ENCODE measurements around the gene HELZ.

The HELZ gene

GRCh38 chr17:67239597-67239996 lies 5.4 kb downstream of the HELZ start:
- FAIRE-seq (no peak), DNase-seq (ENCODE audit: insufficient read length, low spot score) (no peak)

- DNase-seq (ENCODE audit: insufficient read length, low spot score) (no peak), FAIRE-seq (no peak)
These were observed 6.0 kb downstream of the HELZ start for GRCh38 chr17:67238991-67239390.

GRCh38 chr17:67232441-67232840 lies 12.6 kb downstream of the HELZ start:
- DNase-seq (ENCODE audit: insufficient read length, low spot score) (no peak), FAIRE-seq (no peak)

- DNase-seq (ENCODE audit: insufficient read length, low spot score) (no peak), FAIRE-seq (no peak)
These were observed 15.7 kb downstream of the HELZ start for GRCh38 chr17:67229109-67229955.

- FAIRE-seq (no peak), DNase-seq (ENCODE audit: insufficient read length, low spot score) (no peak)
These were observed 17.5 kb downstream of the HELZ start for GRCh38 chr17:67227488-67227887.

GRCh38 chr17:67225316-67225715 lies 19.7 kb downstream of the HELZ start:
- DNase-seq (ENCODE audit: insufficient read length, low spot score) (no peak), FAIRE-seq (no peak)

- DNase-seq (ENCODE audit: insufficient read length, low spot score) (no peak), FAIRE-seq (no peak)
These were observed 20.3 kb downstream of the HELZ start for GRCh38 chr17:67224736-67225135.

GRCh38 chr17:67223924-67224323 lies 21.1 kb downstream of the HELZ start:
- peak; percentile 33 for DNase-seq (ENCODE audit: insufficient read length, low spot score)
- FAIRE-seq: no peak

GRCh38 chr17:67221062-67221998 lies 23.7 kb downstream of the HELZ start:
- DNase-seq (ENCODE audit: insufficient read length, low spot score): peak; percentile 64
- FAIRE-seq: peak; percentile 74

- no peak for DNase-seq (ENCODE audit: insufficient read length, low spot score)
- FAIRE-seq: no peak
These were observed 26.5 kb downstream of the HELZ start for GRCh38 chr17:67218385-67218950.

- FAIRE-seq (no peak), DNase-seq (ENCODE audit: insufficient read length, low spot score) (no peak)
These were observed 27.6 kb downstream of the HELZ start for GRCh38 chr17:67217446-67217845.

- DNase-seq (ENCODE audit: insufficient read length, low spot score): peak; percentile 10
- FAIRE-seq: peak; percentile 4
These were observed 28.2 kb downstream of the HELZ start for GRCh38 chr17:67216578-67217320.

GRCh38 chr17:67215991-67216421 lies 29.0 kb downstream of the HELZ start:
- no peak for DNase-seq (ENCODE audit: insufficient read length, low spot score)
- no peak for FAIRE-seq

- FAIRE-seq: no peak
- peak; percentile 54 for DNase-seq (ENCODE audit: insufficient read length, low spot score)
These were observed 32.1 kb downstream of the HELZ start for GRCh38 chr17:67212714-67213417.

- FAIRE-seq: no peak
- no peak for DNase-seq (ENCODE audit: insufficient read length, low spot score)
These were observed 32.8 kb downstream of the HELZ start for GRCh38 chr17:67212231-67212630.

GRCh38 chr17:67211742-67212141 lies 33.3 kb downstream of the HELZ start:
- FAIRE-seq (no peak), DNase-seq (ENCODE audit: insufficient read length, low spot score) (peak; percentile 32)

- DNase-seq (ENCODE audit: insufficient read length, low spot score) (no peak), FAIRE-seq (no peak)
These were observed 34.1 kb downstream of the HELZ start for GRCh38 chr17:67210915-67211314.

- DNase-seq (ENCODE audit: insufficient read length, low spot score) (no peak), FAIRE-seq (peak; percentile 51)
These were observed 36.8 kb downstream of the HELZ start for GRCh38 chr17:67208232-67208631.

GRCh38 chr17:67203818-67204217 lies 41.2 kb downstream of the HELZ start:
- no peak for DNase-seq (ENCODE audit: insufficient read length, low spot score)

GRCh38 chr17:67202503-67202902 lies 42.5 kb downstream of the HELZ start:
- FAIRE-seq (no peak), DNase-seq (ENCODE audit: insufficient read length, low spot score) (no peak)

More at GRCh38 chr17:67203818-67204217, 41.2 kb downstream of the HELZ start:
- FAIRE-seq: no peak

Data from HTR-8/SVneo (cell line).